Neuron (in vitro differentiated cells): Measurements from ENCODE around the gene ABCC5.
"Not testable (repeated sequence)": the region's sequence is repeated elsewhere in the genome, so short reads cannot be mapped to it uniquely, and the experiment has no call there.

Experiments used
- H2AFZ ChIP-seq: one replicate; pipeline ENCODE4 v1.6.1; 2013; ENCODE audit warnings: low read depth, mild to moderate bottlenecking, inconsistent platforms, low read length, moderate library complexity
- H3K27me3 ChIP-seq: one replicate; pipeline ENCODE4 v1.6.1; 2013; ENCODE audit warnings: low read length; ENCODE audit not compliant: insufficient read depth
- H3K36me3 ChIP-seq: one replicate; pipeline ENCODE4 v1.6.1; 2013; ENCODE audit warnings: low read length; ENCODE audit not compliant: insufficient read depth
- H3K4me1 ChIP-seq: one replicate; pipeline ENCODE4 v1.6.1; 2013; ENCODE audit warnings: low read length; ENCODE audit not compliant: insufficient read depth
- H3K4me3 ChIP-seq: 2 replicates; pipeline ENCODE4 v1.5.1; 2013; ENCODE audit warnings: mild to moderate bottlenecking, low read length, moderate library complexity
- H3K9me3 ChIP-seq: one replicate; pipeline ENCODE4 v1.6.1; 2013; ENCODE audit warnings: low read length

Gene ABCC5

GRCh38 chr3:184031187-184031792 is 13.6 kb upstream of the ABCC5 start, which contains the start of gene HTR3D:
Gene HTR3D (plus strand): TSS chr3:184031742. CDS start chr3:184031742, 0 bp downstream.
- Histone ChIP-seq H3K9me3 (no peaks in the 10 kb centered on the region), H3K4me3 (no peak within 1 kb of the TSS), H2AFZ (no peak within 1 kb of the TSS), H3K36me3 (no peaks in the 10 kb centered on the region), H3K4me1 (no peaks in the 10 kb centered on the region), H3K27me3 (peaks cover 2% of the 10 kb centered on the region)

- H3K27me3 ChIP-seq, result peaks cover 2% of the 10 kb centered on the region
- no peaks in the 10 kb centered on the region for H3K36me3 ChIP-seq
- no peaks in the 10 kb centered on the region for H3K4me1 ChIP-seq
- no peak overlapping the region for H3K4me3 ChIP-seq
- no peak overlapping the region for H2AFZ ChIP-seq
- H3K9me3 ChIP-seq, result no peaks in the 10 kb centered on the region
These were observed 12.9 kb upstream of the ABCC5 start for GRCh38 chr3:184030536-184030935.

GRCh38 chr3:184029443-184029842 is 11.8 kb upstream of the ABCC5 start:
- Histone ChIP-seq H2AFZ (no peak overlapping the region), H3K27me3 (peaks cover 2% of the 10 kb centered on the region), H3K4me1 (no peaks in the 10 kb centered on the region), H3K4me3 (no peak overlapping the region), H3K9me3 (no peaks in the 10 kb centered on the region), H3K36me3 (no peaks in the 10 kb centered on the region)

GRCh38 chr3:184028275-184028890 is 10.7 kb upstream of the ABCC5 start:
- H3K9me3 ChIP-seq, H3K36me3 ChIP-seq, H3K4me1 ChIP-seq, H3K4me3 ChIP-seq, H2AFZ ChIP-seq, H3K27me3 ChIP-seq: not testable (repeated sequence)

GRCh38 chr3:184025256-184025655 is 7.6 kb upstream of the ABCC5 start:
- H3K36me3 ChIP-seq, result not testable (repeated sequence)

GRCh38 chr3:184022323-184022722 is 4.6 kb upstream of the ABCC5 start:
- Histone ChIP-seq H3K9me3 (no peaks in the 10 kb centered on the region), H3K27me3 (no peaks in the 10 kb centered on the region), H3K36me3 (no peaks in the 10 kb centered on the region), H3K4me3 (no peak overlapping the region), H2AFZ (no peak overlapping the region), H3K4me1 (peaks cover 4% of the 10 kb centered on the region)

More at GRCh38 chr3:184025256-184025655, 7.6 kb upstream of the ABCC5 start:
- not testable (repeated sequence) for H3K4me3 ChIP-seq, H2AFZ ChIP-seq, H3K4me1 ChIP-seq, H3K9me3 ChIP-seq, H3K27me3 ChIP-seq

GRCh38 chr3:184018424-184018973 is 815 bp upstream of the ABCC5 start:
- H3K36me3 ChIP-seq, result peaks cover 2% of the 10 kb centered on the region
- H2AFZ ChIP-seq, result peak overlapping the region; percentile 91
- peak overlapping the region; percentile 95 for H3K4me3 ChIP-seq
- no peaks in the 10 kb centered on the region for H3K9me3 ChIP-seq
- peaks cover 16% of the 10 kb centered on the region for H3K4me1 ChIP-seq
- H3K27me3 ChIP-seq, result no peaks in the 10 kb centered on the region

- Histone ChIP-seq H3K4me1 (peaks cover 16% of the 10 kb centered on the region), H3K9me3 (no peaks in the 10 kb centered on the region), H2AFZ (peak overlapping the region; percentile 91), H3K36me3 (peaks cover 13% of the 10 kb centered on the region), H3K4me3 (peak overlapping the region; percentile 95), H3K27me3 (no peaks in the 10 kb centered on the region)
These were observed 643 bp downstream of the ABCC5 start for GRCh38 chr3:184016811-184017671.

- Histone ChIP-seq H2AFZ (no peak overlapping the region), H3K9me3 (no peaks in the 10 kb centered on the region), H3K36me3 (peaks cover 20% of the 10 kb centered on the region), H3K4me1 (peaks cover 16% of the 10 kb centered on the region), H3K27me3 (no peaks in the 10 kb centered on the region), H3K4me3 (no peak overlapping the region)
These were observed 1.5 kb downstream of the ABCC5 start for GRCh38 chr3:184016169-184016570.

GRCh38 chr3:184015381-184016019 is 2.2 kb downstream of the ABCC5 start:
- Histone ChIP-seq H3K4me3 (no peak overlapping the region), H3K36me3 (peaks cover 23% of the 10 kb centered on the region), H3K27me3 (no peaks in the 10 kb centered on the region), H2AFZ (no peak overlapping the region), H3K4me1 (peaks cover 16% of the 10 kb centered on the region), H3K9me3 (no peaks in the 10 kb centered on the region)

- H3K4me3 ChIP-seq, result no peak overlapping the region
- H3K27me3 ChIP-seq, result no peaks in the 10 kb centered on the region
- H3K9me3 ChIP-seq, result no peaks in the 10 kb centered on the region
- peaks cover 13% of the 10 kb centered on the region for H3K4me1 ChIP-seq
- H3K36me3 ChIP-seq, result peaks cover 23% of the 10 kb centered on the region
- H2AFZ ChIP-seq, result no peak overlapping the region
These were observed 5.5 kb downstream of the ABCC5 start for GRCh38 chr3:184011937-184012889.
